ENCODE results near the gene ZNF688. TPM values are rescaled to one million over a fixed set of nuclear protein-coding genes. Genes with fewer than 3 reads are reported as not detected.

The ZNF688 gene
- total and polyA plus RNA-seq, 9 of the 15 experiments (the other 6 are each of a cell fraction or from before 2014, with no cell fraction given), result 0.48 to 12.9 (median 4.5) TPM

DNA sequence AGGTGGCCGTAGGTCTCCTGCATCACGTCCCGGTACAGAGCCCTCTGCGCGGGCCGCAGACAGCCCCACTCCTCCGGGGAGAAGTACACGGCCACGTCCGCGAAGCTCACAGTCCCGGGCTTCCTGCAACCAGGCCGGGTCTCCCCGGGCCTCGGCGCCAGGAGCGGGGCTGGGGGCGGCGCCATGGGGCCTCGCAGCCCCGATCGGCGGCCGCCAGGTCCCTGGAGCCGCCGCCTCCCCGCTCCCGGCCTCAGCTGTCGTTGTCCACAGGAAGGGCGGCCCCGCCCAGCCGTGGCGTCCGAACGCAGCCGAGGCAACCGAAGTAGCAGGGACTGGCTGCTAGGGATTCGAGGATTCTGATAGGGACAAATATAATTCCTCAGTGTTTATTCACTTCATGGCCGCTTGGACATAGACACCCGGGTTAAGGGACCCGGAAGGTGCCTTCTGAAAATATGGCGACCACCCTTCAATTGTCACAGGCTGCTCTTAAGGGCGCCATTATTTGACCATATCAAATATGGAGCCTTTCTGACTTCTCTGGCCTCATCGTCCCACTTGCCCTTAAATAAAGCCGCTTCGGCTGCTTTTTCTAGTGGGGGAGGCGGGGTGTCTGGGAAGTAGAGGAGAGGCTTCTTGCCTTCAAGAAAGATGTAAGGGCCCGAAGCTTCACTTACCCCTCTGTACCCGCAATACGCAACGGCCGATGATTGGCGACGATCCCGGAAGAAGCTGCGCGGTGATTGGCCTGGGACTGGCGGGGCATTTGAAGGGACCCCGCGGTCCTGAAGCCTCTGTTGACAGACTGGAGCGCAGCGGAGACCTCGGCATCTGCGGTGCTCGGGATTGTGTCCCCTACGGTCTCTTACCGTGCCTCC is at the start of gene ZNF688 (continued):
- TF ChIP-seq ATF1 (CRISPR knock-in tag; IDR thresholded peaks at IDR 0.05) (no peak), ATF1 (tag; IDR thresholded peaks at IDR 0.05) (peak; percentile 96), CCNT2 (IDR thresholded peaks at IDR 0.05; ENCODE audit: borderline replicate concordance, extremely low read depth, insufficient read length, low read depth, low read length) (peak; percentile 46), PTBP1 (IDR thresholded peaks at IDR 0.05; ENCODE audit: low read depth, low read length) (no peak), NUFIP1 (IDR thresholded peaks at IDR 0.05; ENCODE audit: partially characterized antibody) (no peak), TGIF2 (CRISPR knock-in tag; IDR thresholded peaks at IDR 0.05) (peak; percentile 58; the same call in 1 of the 2 replicates), NRF1 (conservative IDR thresholded peaks at IDR 0.05 in 1 of 2, IDR thresholded peaks at IDR 0.05 in 1 of 2) (peak; percentile 57 to 71), GATAD2B (IDR thresholded peaks at IDR 0.05; ENCODE audit: borderline replicate concordance) (peak; percentile 27), TFAM (CRISPR knock-in tag; conservative IDR thresholded peaks at IDR 0.05) (no peak), JUND (IDR thresholded peaks at IDR 0.05; ENCODE audit: borderline replicate concordance, low read depth, low read length) (no peak; the same call in 1 of the 2 replicates), JUND (tag; IDR thresholded peaks at IDR 0.05; ENCODE audit: borderline replicate concordance, low read depth, low read length) (peak; percentile 32; the same call in 1 of the 3 replicates), NR2C2 (CRISPR knock-in tag; IDR thresholded peaks at IDR 0.05) (no peak), NR2C2 (tag; IDR thresholded peaks at IDR 0.05) (peak; percentile 97), RBBP5 (IDR thresholded peaks at IDR 0.05; ENCODE audit: borderline replicate concordance, insufficient read depth, low read length, poor library complexity, severe bottlenecking) (no peak), ZBTB7A (IDR thresholded peaks at IDR 0.05; ENCODE audit: borderline replicate concordance, control insufficient read depth, low read depth, low read length) (peak; percentile 70; the same call in 1 of the 2 replicates), ASH1L (IDR thresholded peaks at IDR 0.05; ENCODE audit: borderline replicate concordance, low read depth, partially characterized antibody) (peak; percentile 93), ZNF174 (CRISPR knock-in tag; IDR thresholded peaks at IDR 0.05) (no peak), GATA2 (CRISPR knock-in tag; IDR thresholded peaks at IDR 0.05) (no peak), FOXK2 (conservative IDR thresholded peaks at IDR 0.05 in 1 of 2, IDR thresholded peaks at IDR 0.05 in 1 of 2; ENCODE audit: low read depth in 2 of 2) (peak; percentile 88 to 89), SIN3B (IDR thresholded peaks at IDR 0.05; ENCODE audit: low read depth) (peak; percentile 67), ELF2 (CRISPR knock-in tag; IDR thresholded peaks at IDR 0.05) (0 out of 2 replicates have a peak, but pooled peaks have one; percentile 21)
- TF ChIP-seq, protein P1, sequence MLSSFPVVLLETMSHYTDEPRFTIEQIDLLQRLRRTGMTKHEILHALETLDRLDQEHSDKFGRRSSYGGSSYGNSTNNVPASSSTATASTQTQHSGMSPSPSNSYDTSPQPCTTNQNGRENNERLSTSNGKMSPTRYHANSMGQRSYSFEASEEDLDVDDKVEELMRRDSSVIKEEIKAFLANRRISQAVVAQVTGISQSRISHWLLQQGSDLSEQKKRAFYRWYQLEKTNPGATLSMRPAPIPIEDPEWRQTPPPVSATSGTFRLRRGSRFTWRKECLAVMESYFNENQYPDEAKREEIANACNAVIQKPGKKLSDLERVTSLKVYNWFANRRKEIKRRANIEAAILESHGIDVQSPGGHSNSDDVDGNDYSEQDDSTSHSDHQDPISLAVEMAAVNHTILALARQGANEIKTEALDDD (IDR thresholded peaks at IDR 0.05), result no peak
- TF ChIP-seq, protein P2, sequence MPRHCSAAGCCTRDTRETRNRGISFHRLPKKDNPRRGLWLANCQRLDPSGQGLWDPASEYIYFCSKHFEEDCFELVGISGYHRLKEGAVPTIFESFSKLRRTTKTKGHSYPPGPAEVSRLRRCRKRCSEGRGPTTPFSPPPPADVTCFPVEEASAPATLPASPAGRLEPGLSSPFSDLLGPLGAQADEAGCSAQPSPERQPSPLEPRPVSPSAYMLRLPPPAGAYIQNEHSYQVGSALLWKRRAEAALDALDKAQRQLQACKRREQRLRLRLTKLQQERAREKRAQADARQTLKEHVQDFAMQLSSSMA (CRISPR knock-in tag; IDR thresholded peaks at IDR 0.05), result peak; percentile 75; the same call in 1 of the 2 replicates
- TF ChIP-seq, protein P3, sequence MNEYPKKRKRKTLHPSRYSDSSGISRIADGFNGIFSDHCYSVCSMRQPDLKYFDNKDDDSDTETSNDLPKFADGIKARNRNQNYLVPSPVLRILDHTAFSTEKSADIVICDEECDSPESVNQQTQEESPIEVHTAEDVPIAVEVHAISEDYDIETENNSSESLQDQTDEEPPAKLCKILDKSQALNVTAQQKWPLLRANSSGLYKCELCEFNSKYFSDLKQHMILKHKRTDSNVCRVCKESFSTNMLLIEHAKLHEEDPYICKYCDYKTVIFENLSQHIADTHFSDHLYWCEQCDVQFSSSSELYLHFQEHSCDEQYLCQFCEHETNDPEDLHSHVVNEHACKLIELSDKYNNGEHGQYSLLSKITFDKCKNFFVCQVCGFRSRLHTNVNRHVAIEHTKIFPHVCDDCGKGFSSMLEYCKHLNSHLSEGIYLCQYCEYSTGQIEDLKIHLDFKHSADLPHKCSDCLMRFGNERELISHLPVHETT (CRISPR knock-in tag; conservative IDR thresholded peaks at IDR 0.05 in 1 of 2, IDR thresholded peaks at IDR 0.05 in 1 of 2), result peak in 1 of 2 experiments; percentile 73; a peak in 1 of 4 replicates
